GM06990 (cell line): ENCODE results near the gene DCST2.

Source experiments
- DNase-seq: peaks from one replicate; pipeline ENCODE4 v3.0.0-alpha.2; 2011; ENCODE audit not compliant: insufficient read length; ENCODE audit errors: extremely low read depth
- H3K27me3 ChIP-seq: replicated peaks from 2 replicates; pipeline ENCODE4 v1.6.0; 2011; ENCODE audit warnings: low read length; ENCODE audit not compliant: control insufficient read depth, insufficient read depth
- H3K36me3 ChIP-seq: 2 replicates; pipeline ENCODE4 v1.5.1; 2011; ENCODE audit warnings: low read length; ENCODE audit not compliant: control insufficient read depth, insufficient read depth
- H3K4me3 ChIP-seq: replicated peaks from 2 replicates; pipeline ENCODE4 v1.5.1; 2011; ENCODE audit warnings: low read depth, mild to moderate bottlenecking, control low read depth, low read length
- CTCF ChIP-seq: IDR thresholded peaks from 2 replicates; pipeline ENCODE4 v1.5.1; 2011; ENCODE audit warnings: low read length, control low read depth, mild to moderate bottlenecking, inconsistent platforms; ENCODE audit not compliant: insufficient read depth, poor library complexity, severe bottlenecking

DCST2 gene

GRCh38 chr1:154972517-154973343 is 60.9 kb downstream of the DCST2 start:
- Histone ChIP-seq H3K4me3 (peak overlapping the region; percentile 68), H3K36me3 (peaks cover 9% of the 10 kb centered on the region), H3K27me3 (no peaks in the 10 kb centered on the region)
- TF ChIP-seq CTCF = no peak
- DNase-seq = no peak

- Histone ChIP-seq H3K4me3 (no peak overlapping the region), H3K27me3 (no peaks in the 10 kb centered on the region), H3K36me3 (peaks cover 14% of the 10 kb centered on the region)
- TF ChIP-seq CTCF = no peak
- DNase-seq = no peak
Observed at GRCh38 chr1:154972213-154972516, 61.4 kb downstream of the DCST2 start.

GRCh38 chr1:154971341-154971998 is 62.1 kb downstream of the DCST2 start:
- no peak for DNase-seq
- no peaks in the 10 kb centered on the region for H3K27me3 ChIP-seq
- H3K36me3 ChIP-seq = peaks cover 18% of the 10 kb centered on the region
- peak overlapping the region; percentile 25; the same call in 1 of the 2 replicates for H3K4me3 ChIP-seq
- no peak for TF ChIP-seq CTCF

GRCh38 chr1:154970631-154971340 is 62.8 kb downstream of the DCST2 start, which contains the start of gene SHC1:
SHC1 (minus strand) TSS chr1:154970747; CDS start chr1:154970526, 221 bp downstream.
- Histone ChIP-seq H3K4me3 (peak within 1 kb of the TSS; percentile 39), H3K27me3 (no peaks in the 10 kb centered on the region), H3K36me3 (peaks cover 25% of the 10 kb centered on the region)
- no peak for DNase-seq
- no peak for TF ChIP-seq CTCF

GRCh38 chr1:154969860-154970452 is 63.6 kb downstream of the DCST2 start:
- H3K27me3 ChIP-seq = no peaks in the 10 kb centered on the region
- no peak for DNase-seq
- H3K4me3 ChIP-seq = peak overlapping the region; percentile 39
- H3K36me3 ChIP-seq = peaks cover 31% of the 10 kb centered on the region
- no peak for TF ChIP-seq CTCF
